SK-N-SH treated with all-trans-retinoic acid at 6 μM for 48 hours (cell line): ENCODE measurements around the gene RAPGEF1.

Experiments
- ATAC-seq: fragments of 200-7000 bp; cut with Tn5 transposase; 3 replicates; pipeline ENCODE4 v1.9.1; 2020; ENCODE audit warnings: mild to moderate bottlenecking, moderate library complexity
- ARNTL ChIP-seq: fragments of 450-650 bp; formaldehyde crosslinking; IDR thresholded peaks from 2 replicates; pipeline ENCODE4 v1.5.0; 2020; ENCODE audit warnings: low read depth, mild to moderate bottlenecking, moderate library complexity, borderline replicate concordance
- CREB5 ChIP-seq: fragments of 250-450 bp; sonication (Bioruptor Pico); IDR thresholded peaks from 2 replicates; pipeline ENCODE4 v1.5.1; 2020; ENCODE audit warnings: low read depth, mild to moderate bottlenecking, moderate library complexity
- CSRNP3 ChIP-seq: fragments of 250-450 bp; sonication (Bioruptor Pico); IDR thresholded peaks from 2 replicates; pipeline ENCODE4 v1.5.1; 2021; ENCODE audit warnings: mild to moderate bottlenecking, moderate library complexity
- ESRRG ChIP-seq: fragments of 250-450 bp; sonication (Bioruptor Pico); IDR thresholded peaks from 2 replicates; pipeline ENCODE4 v1.6.1; 2021; ENCODE audit warnings: mild to moderate bottlenecking
- ISL1 ChIP-seq: fragments of 250-450 bp; sonication (Bioruptor Pico); IDR thresholded peaks from 2 replicates; pipeline ENCODE4 v2.1.2; 2022; ENCODE audit warnings: mild to moderate bottlenecking, moderate library complexity
- OSR1 ChIP-seq: fragments of 250-450 bp; sonication (Bioruptor Pico); IDR thresholded peaks from 2 replicates; pipeline ENCODE4 v1.8.0; 2022; ENCODE audit warnings: moderate library complexity, mild to moderate bottlenecking, inconsistent platforms
- PATZ1 ChIP-seq: fragments of 250-450 bp; sonication (Bioruptor Pico); IDR thresholded peaks from 2 replicates; pipeline ENCODE4 v1.8.0; 2020; ENCODE audit warnings: mild to moderate bottlenecking, moderate library complexity, borderline replicate concordance
- POU6F1 ChIP-seq: fragments of 250-450 bp; sonication (Bioruptor Pico); IDR thresholded peaks from 2 replicates; pipeline ENCODE4 v1.8.0; 2021; ENCODE audit warnings: low read depth, mild to moderate bottlenecking, moderate library complexity, borderline replicate concordance
- PPARA ChIP-seq: fragments of 250-450 bp; sonication (Bioruptor Pico); IDR thresholded peaks from 2 replicates; pipeline ENCODE4 v1.5.0; 2020; ENCODE audit warnings: mild to moderate bottlenecking, borderline replicate concordance
- RARB ChIP-seq: fragments of 250-450 bp; sonication (Bioruptor Pico); IDR thresholded peaks from 2 replicates; pipeline ENCODE4 v1.8.0; 2021; ENCODE audit warnings: mild to moderate bottlenecking, moderate library complexity
- SNAI2 ChIP-seq: fragments of 250-450 bp; sonication (Bioruptor Pico); IDR thresholded peaks from 2 replicates; pipeline ENCODE4 v1.5.0; 2020; ENCODE audit warnings: mild to moderate bottlenecking, moderate library complexity
- TCF4 ChIP-seq: fragments of 250-450 bp; sonication (Bioruptor Pico); IDR thresholded peaks from 2 replicates; pipeline ENCODE4 v1.8.0; 2021; ENCODE audit warnings: mild to moderate bottlenecking, moderate library complexity, borderline replicate concordance
- TSHZ2 ChIP-seq: fragments of 250-450 bp; sonication (Bioruptor Pico); IDR thresholded peaks from 2 replicates; pipeline ENCODE4 v1.5.0; 2020; ENCODE audit warnings: mild to moderate bottlenecking, moderate library complexity
- ZC3H10 ChIP-seq: fragments of 250-450 bp; sonication (Bioruptor Pico); IDR thresholded peaks from 2 replicates; pipeline ENCODE4 v1.5.1; 2021; ENCODE audit warnings: mild to moderate bottlenecking, moderate library complexity
- ZFP3 ChIP-seq: fragments of 250-450 bp; sonication (Bioruptor Pico); IDR thresholded peaks from 2 replicates; pipeline ENCODE4 v1.5.0; 2020; ENCODE audit warnings: mild to moderate bottlenecking, moderate library complexity
- ZFP30 ChIP-seq: fragments of 450-650 bp; formaldehyde crosslinking; IDR thresholded peaks from 2 replicates; pipeline ENCODE4 v1.5.0; 2022; ENCODE audit warnings: mild to moderate bottlenecking, moderate library complexity
- ZNF565 ChIP-seq: fragments of 450-650 bp; formaldehyde crosslinking; conservative IDR thresholded peaks from 2 replicates; pipeline ENCODE4 v1.5.0; 2020; ENCODE audit warnings: low read depth, mild to moderate bottlenecking, moderate library complexity
- ZNF70 ChIP-seq: fragments of 450-650 bp; formaldehyde crosslinking; IDR thresholded peaks from 2 replicates; pipeline ENCODE4 v1.5.0; 2020; ENCODE audit warnings: mild to moderate bottlenecking, moderate library complexity

The RAPGEF1 gene

GRCh38 chr9:131715906-131716305 is 24.0 kb downstream of the RAPGEF1 start:
- no peak for ATAC-seq
- TF ChIP-seq ESRRG (CRISPR knock-in tag) = no peak

GRCh38 chr9:131714821-131715220 is 25.1 kb downstream of the RAPGEF1 start:
- TF ChIP-seq CSRNP3 (no peak), POU6F1 (CRISPR knock-in tag) (no peak), OSR1 (CRISPR knock-in tag) (no peak), ZNF565 (CRISPR knock-in tag) (no peak), ZC3H10 (CRISPR knock-in tag) (no peak), ZNF70 (CRISPR knock-in tag) (no peak), ARNTL (CRISPR knock-in tag) (no peak), PATZ1 (CRISPR knock-in tag) (no peak), SNAI2 (CRISPR knock-in tag) (no peak), PPARA (CRISPR knock-in tag) (no peak), ZFP3 (CRISPR knock-in tag) (no peak), ZFP30 (CRISPR knock-in tag) (no peak), ESRRG (CRISPR knock-in tag) (no peak), TCF4 (CRISPR knock-in tag) (no peak), RARB (no peak)
- no peak for ATAC-seq

GRCh38 chr9:131714161-131714646 is 25.7 kb downstream of the RAPGEF1 start:
- peak; percentile 45; the same call in 2 of the 3 replicates for ATAC-seq
- TF ChIP-seq RARB (no peak), PPARA (CRISPR knock-in tag) (no peak), POU6F1 (CRISPR knock-in tag) (no peak), ZNF565 (CRISPR knock-in tag) (no peak), PATZ1 (CRISPR knock-in tag) (no peak), ISL1 (no peak), ZC3H10 (CRISPR knock-in tag) (no peak), CREB5 (no peak), ARNTL (CRISPR knock-in tag) (no peak), TSHZ2 (no peak), ZFP30 (CRISPR knock-in tag) (no peak), ZNF70 (CRISPR knock-in tag) (no peak)
